ENCODE measurements around the gene MDGA2. TPM values are rescaled to one million over a fixed set of nuclear protein-coding genes. Genes with fewer than 3 reads are reported as not detected.

The MDGA2 gene
- total RNA-seq, 1 experiment from 2014 or later = not detected

- Histone ChIP-seq H3K36me3 (ENCODE audit: control insufficient read depth in 1 of 2, insufficient read depth in 2 of 2, low read length in 2 of 2) (no peaks in the 10 kb centered on the region), H3K27ac (ENCODE audit: low read depth, low read length) (no peak overlapping the region), H3K27me3 (ENCODE audit: insufficient read depth, low read length) (no peaks in the 10 kb centered on the region), H3K9me2 (ENCODE audit: insufficient read depth) (no peaks in the 10 kb centered on the region), H2AFZ (ENCODE audit: low read depth, low read length, poor library complexity, severe bottlenecking) (no peak overlapping the region), H3K4me3 (replicated peaks in 1 of 2; ENCODE audit: low read depth in 1 of 2, low read length in 2 of 2) (no peak overlapping the region), H4K20me1 (ENCODE audit: insufficient read depth) (no peaks in the 10 kb centered on the region), H3K9me3 (ENCODE audit: control insufficient read depth in 1 of 2, insufficient read depth in 1 of 2, low read depth in 1 of 2, low read length in 2 of 2) (no peaks in the 10 kb centered on the region), H3K9ac (ENCODE audit: low read length) (no peak overlapping the region), H3K4me2 (ENCODE audit: low read length) (no peak overlapping the region), H3K79me2 (ENCODE audit: insufficient read depth, low read length) (no peaks in the 10 kb centered on the region), H3K4me1 (ENCODE audit: control insufficient read depth in 1 of 2, insufficient read depth in 2 of 2, low read length in 2 of 2) (no peaks in the 10 kb centered on the region)
- ChIA-PET CTCF (no interaction called here), RAD21 (ENCODE audit: low non-redundant PET in 1 of 2, low total read pairs in 2 of 2, uncharacterized antibody in 2 of 2, unreplicated experiment in 2 of 2) (no interaction called here), POLR2A (no interaction called here)
- ATAC-seq (no peak), DNase-seq (ENCODE audit: low read depth, low spot score) (no peak)
- BruUV-seq (replicated peaks) = no TSS peak
- intact Hi-C loops (cut with micrococcal nuclease) = no loop called here
- TF ChIP-seq EGR1 (IDR thresholded peaks at IDR 0.05; ENCODE audit: low read depth) = no peak
- no peak for TF ChIP-seq REST (IDR thresholded peaks at IDR 0.05; ENCODE audit: low read depth)
- TF ChIP-seq, protein P1, sequence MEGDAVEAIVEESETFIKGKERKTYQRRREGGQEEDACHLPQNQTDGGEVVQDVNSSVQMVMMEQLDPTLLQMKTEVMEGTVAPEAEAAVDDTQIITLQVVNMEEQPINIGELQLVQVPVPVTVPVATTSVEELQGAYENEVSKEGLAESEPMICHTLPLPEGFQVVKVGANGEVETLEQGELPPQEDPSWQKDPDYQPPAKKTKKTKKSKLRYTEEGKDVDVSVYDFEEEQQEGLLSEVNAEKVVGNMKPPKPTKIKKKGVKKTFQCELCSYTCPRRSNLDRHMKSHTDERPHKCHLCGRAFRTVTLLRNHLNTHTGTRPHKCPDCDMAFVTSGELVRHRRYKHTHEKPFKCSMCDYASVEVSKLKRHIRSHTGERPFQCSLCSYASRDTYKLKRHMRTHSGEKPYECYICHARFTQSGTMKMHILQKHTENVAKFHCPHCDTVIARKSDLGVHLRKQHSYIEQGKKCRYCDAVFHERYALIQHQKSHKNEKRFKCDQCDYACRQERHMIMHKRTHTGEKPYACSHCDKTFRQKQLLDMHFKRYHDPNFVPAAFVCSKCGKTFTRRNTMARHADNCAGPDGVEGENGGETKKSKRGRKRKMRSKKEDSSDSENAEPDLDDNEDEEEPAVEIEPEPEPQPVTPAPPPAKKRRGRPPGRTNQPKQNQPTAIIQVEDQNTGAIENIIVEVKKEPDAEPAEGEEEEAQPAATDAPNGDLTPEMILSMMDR (IDR thresholded peaks at IDR 0.05 in 2 of 3, conservative IDR thresholded peaks at IDR 0.05 in 1 of 3; ENCODE audit: borderline replicate concordance in 1 of 3, insufficient read depth in 1 of 3, low read depth in 2 of 3, low read length in 2 of 3) = no peak
Observed at GRCh38 chr14:47322751-47323150, 352.7 kb downstream of the MDGA2 start.

- no peaks in the 10 kb centered on the region for H3K79me2 ChIP-seq (ENCODE audit: insufficient read depth, low read length)
- H3K27me3 ChIP-seq (ENCODE audit: insufficient read depth, low read length) = no peaks in the 10 kb centered on the region
- H3K9me2 ChIP-seq (ENCODE audit: insufficient read depth) = no peaks in the 10 kb centered on the region
- no peak overlapping the region for H3K4me3 ChIP-seq (replicated peaks in 1 of 2; ENCODE audit: low read depth in 1 of 2, low read length in 2 of 2)
- intact Hi-C loops (cut with micrococcal nuclease) = no loop called here
- no peak overlapping the region for H3K9ac ChIP-seq (ENCODE audit: low read length)
- ChIA-PET CTCF (no interaction called here), RAD21 (ENCODE audit: low non-redundant PET in 1 of 2, low total read pairs in 2 of 2, uncharacterized antibody in 2 of 2, unreplicated experiment in 2 of 2) (no interaction called here), POLR2A (no interaction called here)
- no peaks in the 10 kb centered on the region for H3K4me1 ChIP-seq (ENCODE audit: control insufficient read depth in 1 of 2, insufficient read depth in 2 of 2, low read length in 2 of 2)
- no peaks in the 10 kb centered on the region for H3K36me3 ChIP-seq (ENCODE audit: control insufficient read depth in 1 of 2, insufficient read depth in 2 of 2, low read length in 2 of 2)
- H3K27ac ChIP-seq (ENCODE audit: low read depth, low read length) = no peak overlapping the region
- DNase-seq (ENCODE audit: low read depth, low spot score) = no peak
- H3K4me2 ChIP-seq (ENCODE audit: low read length) = no peak overlapping the region
- H2AFZ ChIP-seq (ENCODE audit: low read depth, low read length, poor library complexity, severe bottlenecking) = no peak overlapping the region
- ATAC-seq = no peak
- TF ChIP-seq POLR2AphosphoS5 (IDR thresholded peaks at IDR 0.05; ENCODE audit: low read depth, low read length) = no peak
- no peak for TF ChIP-seq RAD21 (IDR thresholded peaks at IDR 0.05; ENCODE audit: low read depth)
- no peak for TF ChIP-seq EGR1 (IDR thresholded peaks at IDR 0.05; ENCODE audit: low read depth)
- no peak for TF ChIP-seq POLR2A (IDR thresholded peaks at IDR 0.05; ENCODE audit: borderline replicate concordance, extremely low read depth, insufficient read depth, insufficient read length)
- TF ChIP-seq, protein P2, sequence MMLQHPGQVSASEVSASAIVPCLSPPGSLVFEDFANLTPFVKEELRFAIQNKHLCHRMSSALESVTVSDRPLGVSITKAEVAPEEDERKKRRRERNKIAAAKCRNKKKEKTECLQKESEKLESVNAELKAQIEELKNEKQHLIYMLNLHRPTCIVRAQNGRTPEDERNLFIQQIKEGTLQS (IDR thresholded peaks at IDR 0.05) = no peak
- no peak for TF ChIP-seq EZH2 (IDR thresholded peaks at IDR 0.05)
- TF ChIP-seq, protein P3, sequence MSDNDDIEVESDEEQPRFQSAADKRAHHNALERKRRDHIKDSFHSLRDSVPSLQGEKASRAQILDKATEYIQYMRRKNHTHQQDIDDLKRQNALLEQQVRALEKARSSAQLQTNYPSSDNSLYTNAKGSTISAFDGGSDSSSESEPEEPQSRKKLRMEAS (IDR thresholded peaks at IDR 0.05) = no peak
- TF ChIP-seq CEBPB (IDR thresholded peaks at IDR 0.05; ENCODE audit: low read depth) = no peak
- TF ChIP-seq SIN3A (IDR thresholded peaks at IDR 0.05; ENCODE audit: low read depth) = no peak
- H4K20me1 ChIP-seq (ENCODE audit: insufficient read depth) = no peaks in the 10 kb centered on the region
- BruUV-seq (replicated peaks) = no TSS peak
- no peaks in the 10 kb centered on the region for H3K9me3 ChIP-seq (ENCODE audit: control insufficient read depth in 1 of 2, insufficient read depth in 1 of 2, low read depth in 1 of 2, low read length in 2 of 2)
Observed at GRCh38 chr14:47302121-47302520, 373.3 kb downstream of the MDGA2 start.
